T-helper 9 cell (primary cell): ENCODE measurements around the gene RHBDD3.

Experiments
- DNase-seq: peaks from one replicate; pipeline ENCODE4 v3.0.0-alpha.2; 2020

Gene RHBDD3

GRCh38 chr22:29216873-29217666, 50.7 kb downstream of the RHBDD3 start:
- no peak for DNase-seq

DNA sequence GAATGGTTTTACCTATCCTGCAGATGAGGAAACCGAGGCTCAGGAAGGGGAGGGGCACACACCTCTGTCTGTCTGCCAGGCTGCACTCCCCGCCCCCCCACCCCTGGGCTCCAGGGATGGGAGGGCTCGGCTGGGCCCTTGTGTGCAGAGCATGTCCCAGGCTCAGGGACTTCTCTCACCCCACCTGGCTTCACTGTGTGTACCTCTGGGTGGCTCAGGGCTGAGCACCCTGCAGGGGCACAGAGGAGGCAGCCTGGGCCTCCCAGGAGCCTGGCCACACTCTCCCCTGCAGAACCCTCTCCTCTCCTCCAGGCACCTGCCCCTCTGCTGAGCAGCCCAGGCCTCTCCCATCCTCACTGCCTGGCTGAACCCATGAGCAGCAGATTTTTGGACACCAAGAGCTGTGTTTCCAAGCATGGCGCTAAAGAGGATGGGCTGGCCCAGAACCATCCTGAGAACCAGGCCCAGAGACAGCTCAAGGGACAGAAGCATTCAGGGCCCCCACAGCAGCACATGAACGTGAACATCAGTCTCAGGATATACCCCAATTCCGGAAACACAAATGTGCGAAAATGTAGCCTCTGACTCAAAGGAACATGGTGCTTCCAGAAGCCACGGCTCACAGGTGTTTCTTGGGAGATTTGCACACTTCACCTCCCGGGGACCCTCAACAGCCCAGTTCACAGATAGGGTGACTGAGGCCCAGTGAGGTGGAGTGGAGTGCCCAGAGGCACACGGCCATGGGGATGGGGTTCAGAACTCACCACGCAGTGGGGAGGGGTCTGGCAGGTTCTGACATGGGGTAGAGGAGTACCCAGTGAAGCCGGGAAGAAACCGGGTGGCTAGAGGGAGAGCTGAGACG, 51.5 kb downstream of the RHBDD3 start:
- DNase-seq = no peak

- no peak for DNase-seq
Measured at GRCh38 chr22:29215012-29215860, 52.5 kb downstream of the RHBDD3 start.

DNA sequence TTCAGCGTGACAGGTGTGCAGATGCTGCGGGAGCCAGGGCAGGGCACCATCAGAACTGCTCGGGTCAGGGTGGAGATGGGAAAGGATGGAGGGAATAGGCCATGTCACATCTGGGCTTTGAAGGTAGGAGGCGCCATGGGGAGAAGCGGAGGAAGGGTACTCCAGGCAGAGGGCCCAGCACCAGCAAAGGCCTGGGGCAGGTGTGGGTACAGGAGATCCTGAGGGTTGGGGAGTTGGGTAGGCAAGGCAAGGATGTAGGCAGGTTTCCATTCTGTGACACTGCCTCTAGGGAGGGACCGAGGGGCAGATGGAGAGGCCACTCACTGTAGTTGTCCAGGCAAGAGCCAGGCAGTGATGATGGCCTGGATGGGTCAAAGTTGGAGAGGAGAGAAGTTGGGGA, 53.5 kb downstream of the RHBDD3 start:
- no peak for DNase-seq

- DNase-seq = no peak
Measured at GRCh38 chr22:29213493-29213892, 54.3 kb downstream of the RHBDD3 start.

DNA sequence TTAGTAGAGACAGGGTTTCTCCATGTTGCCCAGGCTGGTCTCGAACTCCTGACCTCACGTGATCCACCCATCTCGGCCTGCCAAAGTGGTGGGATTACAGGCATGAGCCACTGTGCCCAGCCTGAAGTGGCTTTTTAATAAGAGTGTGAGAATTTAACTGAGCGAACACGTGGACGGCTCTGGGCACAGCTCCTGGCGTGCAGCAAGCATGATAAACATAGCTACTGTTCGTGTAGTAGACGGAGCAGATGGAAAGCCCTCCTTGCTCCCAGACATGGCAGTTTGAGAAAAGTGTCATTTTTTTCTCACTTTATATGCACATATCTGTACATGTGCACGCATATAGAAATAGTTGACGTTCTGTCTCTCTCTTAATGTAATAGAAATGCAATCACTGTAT, 55.0 kb downstream of the RHBDD3 start:
- DNase-seq = no peak

GRCh38 chr22:29211466-29211865, 56.3 kb downstream of the RHBDD3 start:
- no peak for DNase-seq

DNA sequence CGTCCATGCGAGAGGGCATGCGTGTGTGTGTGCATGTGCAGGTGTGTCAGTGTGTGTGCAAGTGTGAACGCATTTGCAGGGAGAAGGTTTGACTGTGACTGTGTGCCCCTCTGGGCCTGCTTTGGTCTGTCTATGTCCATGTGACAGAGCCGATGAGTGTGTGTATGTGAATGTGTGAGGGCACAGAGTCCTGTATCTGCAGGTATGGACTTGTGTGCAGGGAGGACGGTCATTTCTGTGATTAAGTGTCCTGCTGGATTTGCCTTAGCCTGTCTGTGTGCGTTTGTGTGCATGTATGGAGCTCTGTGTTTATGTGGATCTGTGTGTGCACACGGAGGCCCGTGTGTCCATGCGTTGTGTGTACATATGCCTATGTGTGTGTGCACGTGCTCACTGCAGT, 56.7 kb downstream of the RHBDD3 start:
- DNase-seq = no peak
